Medulla oblongata (tissue), 1 donor: ENCODE results near the gene SAP130.

Source experiments
- DNase-seq: peaks from one replicate; pipeline ENCODE4 v3.0.0-alpha.2; 2015; ENCODE audit errors: extremely low spot score

Gene SAP130

DNA sequence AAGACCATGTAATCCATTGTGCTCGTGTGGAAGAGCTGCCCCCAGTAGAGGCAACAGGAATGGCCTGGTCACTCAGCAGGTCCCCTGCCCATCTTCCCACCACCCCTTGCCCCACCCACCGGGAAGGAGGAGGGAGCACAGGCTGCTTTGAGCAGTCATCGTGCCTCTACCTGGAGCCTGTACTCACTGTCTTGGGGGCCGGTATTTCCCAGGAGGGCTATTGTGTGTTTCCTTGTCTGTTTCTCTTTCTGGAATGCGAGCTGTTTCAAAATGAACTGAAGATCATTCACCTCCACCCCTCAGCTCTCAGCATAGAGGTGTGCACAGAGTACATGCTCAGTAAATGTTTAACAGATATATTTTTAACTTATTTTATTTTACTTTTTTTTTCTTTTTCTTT is 134.4 kb downstream of the SAP130 start:
- no peak for DNase-seq

DNA sequence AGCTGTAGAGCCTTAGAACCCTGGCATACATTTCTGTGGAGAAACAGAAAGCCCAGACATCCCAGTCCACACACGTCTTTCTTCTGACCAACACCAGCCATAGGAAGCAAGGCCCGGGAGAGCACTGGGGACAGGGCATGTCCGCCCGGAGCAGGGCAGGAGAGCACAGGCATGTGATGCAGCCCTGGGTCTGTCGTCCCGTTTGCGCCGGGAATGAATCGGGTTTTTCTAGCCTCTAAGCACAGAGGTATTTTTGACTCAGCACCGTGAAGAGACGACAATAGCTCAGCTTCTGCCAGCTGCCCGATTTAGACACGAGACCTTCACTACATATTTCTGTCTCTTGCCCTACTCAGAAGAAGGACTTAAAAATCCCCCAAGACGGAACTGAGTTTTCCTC is 134.8 kb downstream of the SAP130 start:
- DNase-seq = no peak

DNA sequence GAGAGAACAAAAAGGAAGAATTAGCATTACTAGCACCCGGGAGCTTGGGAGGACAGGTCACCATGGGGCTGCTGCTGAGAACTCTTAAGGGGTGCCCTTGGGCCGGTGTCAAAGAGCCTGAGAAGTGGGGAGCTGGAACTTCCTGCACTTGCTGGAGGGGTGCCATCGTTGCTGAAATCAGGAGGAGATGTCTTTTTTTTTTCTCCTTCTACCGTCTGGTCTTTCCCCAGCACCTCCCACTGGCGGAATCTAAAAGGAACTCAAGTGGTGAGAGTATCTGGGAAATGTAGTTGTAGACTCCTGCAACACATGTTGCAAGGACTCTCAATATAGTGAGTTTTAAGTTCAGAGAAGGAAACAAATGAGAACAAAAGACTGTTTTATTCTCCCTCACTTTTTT is 136.0 kb downstream of the SAP130 start:
- peak; percentile 31 for DNase-seq
